H9 (cell line): Measurements from ENCODE around the gene CACNA2D4. TPM values are rescaled to one million over a fixed set of nuclear protein-coding genes. Genes with fewer than 3 reads are reported as not detected.

Experiments used
- DNase-seq: peaks from one replicate; pipeline ENCODE4 v3.0.0-alpha.2; 2017
- H2AFZ ChIP-seq: one replicate; pipeline ENCODE4 v1.6.1; 2013; ENCODE audit warnings: mild to moderate bottlenecking, low read length, control low read depth, moderate library complexity
- H2AK5ac ChIP-seq: 2 replicates; pipeline ENCODE4 v1.6.1; 2013; ENCODE audit warnings: low read length, control low read depth, mixed read lengths; ENCODE audit not compliant: insufficient read length
- H2BK120ac ChIP-seq: one replicate; pipeline ENCODE4 v1.6.1; 2013; ENCODE audit warnings: low read depth, mild to moderate bottlenecking, low read length, control low read depth, inconsistent platforms; ENCODE audit not compliant: poor library complexity, severe bottlenecking
- H2BK12ac ChIP-seq: 2 replicates; pipeline ENCODE4 v1.6.1; 2013; ENCODE audit warnings: low read length, control low read depth, mixed read lengths, low read depth; ENCODE audit not compliant: insufficient read length
- H2BK15ac ChIP-seq: 2 replicates; pipeline ENCODE4 v1.6.1; 2013; ENCODE audit warnings: low read depth, low read length, control low read depth
- H2BK20ac ChIP-seq: one replicate; pipeline ENCODE4 v1.6.1; 2013; ENCODE audit warnings: low read depth, mild to moderate bottlenecking, low read length, control low read depth, inconsistent platforms; ENCODE audit not compliant: poor library complexity, severe bottlenecking
- H2BK5ac ChIP-seq: 2 replicates; pipeline ENCODE4 v1.6.1; 2013; ENCODE audit warnings: low read length, control low read depth, mixed read lengths; ENCODE audit not compliant: insufficient read length
- H3K14ac ChIP-seq: 2 replicates; pipeline ENCODE4 v1.6.1; 2013; ENCODE audit warnings: low read length, control low read depth; ENCODE audit not compliant: insufficient read depth
- H3K18ac ChIP-seq: 2 replicates; pipeline ENCODE4 v1.6.1; 2013; ENCODE audit warnings: low read depth, mild to moderate bottlenecking, mixed read lengths, low read length, control low read depth; ENCODE audit not compliant: insufficient read length
- H3K23ac ChIP-seq: 2 replicates; pipeline ENCODE4 v1.6.1; 2013; ENCODE audit warnings: low read length, control low read depth, mixed read lengths, low read depth; ENCODE audit not compliant: insufficient read length
- H3K23me2 ChIP-seq: 2 replicates; pipeline ENCODE4 v1.6.1; 2013; ENCODE audit warnings: low read depth, mild to moderate bottlenecking, mixed read lengths, low read length, control low read depth; ENCODE audit not compliant: insufficient read length, poor library complexity, severe bottlenecking
- H3K27ac ChIP-seq: 2 replicates; pipeline ENCODE4 v1.5.1; 2013; ENCODE audit warnings: low read length, control low read depth, mixed read lengths, low read depth; ENCODE audit not compliant: insufficient read length
- H3K27me3 ChIP-seq: 2 replicates; pipeline ENCODE4 v1.6.1; 2013; ENCODE audit warnings: low read length, control low read depth, inconsistent platforms; ENCODE audit not compliant: insufficient read depth
- H3K4ac ChIP-seq: 2 replicates; pipeline ENCODE4 v1.6.1; 2013; ENCODE audit warnings: low read depth, mild to moderate bottlenecking, control low read depth, inconsistent platforms, low read length, moderate library complexity
- H3K4me1 ChIP-seq: 2 replicates; pipeline ENCODE4 v1.6.1; 2013; ENCODE audit warnings: low read length, control low read depth, inconsistent platforms; ENCODE audit not compliant: insufficient read depth
- H3K4me2 ChIP-seq: 2 replicates; pipeline ENCODE4 v1.6.1; 2013; ENCODE audit warnings: low read length, control low read depth, mixed read lengths; ENCODE audit not compliant: insufficient read length, insufficient read depth
- H3K56ac ChIP-seq: 2 replicates; pipeline ENCODE4 v1.6.1; 2013; ENCODE audit warnings: low read depth, mild to moderate bottlenecking, mixed read lengths, low read length, control low read depth; ENCODE audit not compliant: insufficient read length
- H3K79me1 ChIP-seq: 2 replicates; pipeline ENCODE4 v1.6.1; 2013; ENCODE audit warnings: low read depth, mild to moderate bottlenecking, moderate library complexity, low read length, control low read depth, inconsistent platforms; ENCODE audit not compliant: insufficient read depth, poor library complexity, severe bottlenecking
- H3K79me2 ChIP-seq: 2 replicates; pipeline ENCODE4 v1.6.1; 2013; ENCODE audit warnings: low read length, control low read depth, inconsistent platforms; ENCODE audit not compliant: insufficient read depth
- H3K9ac ChIP-seq: 2 replicates; pipeline ENCODE4 v1.6.1; 2013; ENCODE audit warnings: low read length, control low read depth, mixed read lengths; ENCODE audit not compliant: insufficient read length; ENCODE audit errors: extremely low read depth
- H3K9me3 ChIP-seq: one replicate; pipeline ENCODE4 v1.6.1; 2013; ENCODE audit warnings: low read depth, low read length, inconsistent platforms; ENCODE audit not compliant: control insufficient read depth
- H3T11ph ChIP-seq: one replicate; pipeline ENCODE4 v1.6.1; 2013; ENCODE audit warnings: mild to moderate bottlenecking, low read length, control low read depth, inconsistent platforms
- H4K20me1 ChIP-seq: one replicate; pipeline ENCODE4 v1.6.1; 2013; ENCODE audit not compliant: control insufficient read depth, insufficient read length, insufficient read depth
- H4K5ac ChIP-seq: 2 replicates; pipeline ENCODE4 v1.6.1; 2013; ENCODE audit warnings: low read depth, mild to moderate bottlenecking, mixed read lengths, low read length, control low read depth; ENCODE audit not compliant: insufficient read length
- H4K8ac ChIP-seq: replicated peaks from 2 replicates; pipeline ENCODE4 v1.6.1; 2013; ENCODE audit warnings: low read length, control low read depth, mixed read lengths, low read depth; ENCODE audit not compliant: insufficient read length
- H4K91ac ChIP-seq: 2 replicates; pipeline ENCODE4 v1.6.1; 2013; ENCODE audit warnings: low read depth, mild to moderate bottlenecking, moderate library complexity, mixed read lengths, low read length, control low read depth; ENCODE audit not compliant: insufficient read length
- H3K27ac Mint-ChIP-seq, 3 experiments: 2 replicates in 2 of 3; 3 replicates in 1 of 3; pipeline ENCODE4 v1.8.0; 2020 to 2021; ENCODE audit warnings: mixed read lengths in 3 of 3, mild to moderate bottlenecking in 1 of 3, moderate library complexity in 1 of 3
- H3K27me3 Mint-ChIP-seq: 2 replicates; pipeline ENCODE4 v1.8.0; 2021; ENCODE audit warnings: low read depth, mild to moderate bottlenecking, moderate library complexity, mixed read lengths
- H3K36me3 Mint-ChIP-seq, 3 experiments: 2 replicates in 2 of 3; 3 replicates in 1 of 3; pipeline ENCODE4 v1.8.0; 2020 to 2021; ENCODE audit warnings: low read depth in 3 of 3, mixed read lengths in 3 of 3; ENCODE audit not compliant: insufficient read depth in 1 of 3
- H3K4me1 Mint-ChIP-seq, 2 experiments: 2 replicates each; pipeline ENCODE4 v1.8.0; 2020; ENCODE audit warnings: mixed read lengths in 2 of 2
- H3K4me3 Mint-ChIP-seq, 2 experiments: 2 replicates in 1 of 2; 3 replicates in 1 of 2; pipeline ENCODE4 v1.8.0; 2020 to 2021; ENCODE audit warnings: mild to moderate bottlenecking in 2 of 2, mixed read lengths in 2 of 2, moderate library complexity in 1 of 2
- H3K9me3 Mint-ChIP-seq, 2 experiments: 2 replicates in 1 of 2; 3 replicates in 1 of 2; pipeline ENCODE4 v1.8.0; 2020; ENCODE audit warnings: mild to moderate bottlenecking in 2 of 2, mixed read lengths in 2 of 2, moderate library complexity in 1 of 2
- WGBS: extraction: QIAGEN DNeasy Blood & Tissue Kit; methylation state at CpG from one replicate; pipeline ENCODE4 v1.1.7; 2013; ENCODE audit warnings: missing lambda C conversion rate, low lambda C conversion rate, mixed read lengths; ENCODE audit not compliant: insufficient read length; ENCODE audit errors: extremely low coverage; 5-methylcytosine and 5-hydroxymethylcytosine counted together
- total RNA-seq: library from RNA; stranded (reverse); gene quantifications from 2 replicates; pipeline ENCODE4 v1.2.1, GENCODE V29; 2021
- TF ChIP-seq, protein P1 (sequence below): fragments of 200-600 bp; sonication (generic); conservative IDR thresholded peaks from 3 replicates; pipeline ENCODE4 v1.8.0; 2021; ENCODE audit warnings: antibody characterized with exemption, mild to moderate bottlenecking

The CACNA2D4 gene
- total RNA-seq, 1 experiment from 2014 or later, result 0.79 TPM

DNA sequence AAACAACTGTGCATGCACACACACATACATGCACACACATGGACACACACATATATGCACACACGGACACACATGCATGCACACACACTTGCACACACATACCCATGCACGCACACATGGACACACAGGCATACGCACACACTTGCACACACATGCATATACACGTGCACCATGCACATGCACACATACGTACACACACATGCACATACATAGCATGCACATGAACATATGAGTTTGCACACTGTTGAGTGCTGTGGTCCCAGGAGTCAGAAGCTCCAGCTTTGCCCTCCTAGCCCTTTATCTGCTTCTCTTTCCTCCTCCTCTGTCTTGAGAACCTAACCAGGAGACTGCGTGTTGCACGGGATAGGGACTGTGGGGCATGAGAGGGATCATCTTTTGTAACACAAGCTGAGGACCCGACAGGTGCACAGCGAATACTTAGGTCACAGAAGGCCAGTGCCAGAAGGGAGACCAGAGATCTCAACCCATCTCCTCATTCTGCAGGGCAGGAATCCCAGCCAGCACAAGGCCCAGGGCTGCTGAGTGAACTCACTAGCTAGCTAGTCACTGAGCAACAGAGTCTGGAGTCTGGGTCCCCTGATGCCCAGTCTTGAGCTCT, 101.6 kb downstream of the CACNA2D4 start:
- no peak overlapping the region for H2BK15ac ChIP-seq
- H3K27ac Mint-ChIP-seq, result no peak overlapping the region; a peak in 1 of 7 replicates
- peaks cover 4% of the 10 kb centered on the region in 2 experiments; a peak in 2 of 5 replicates for H3K9me3 Mint-ChIP-seq
- no peak overlapping the region for H3K18ac ChIP-seq
- no peak overlapping the region for H2BK5ac ChIP-seq
- H2BK20ac ChIP-seq, result no peak overlapping the region
- H2BK12ac ChIP-seq, result no peak overlapping the region
- no peak overlapping the region for H3K27ac ChIP-seq
- H2AK5ac ChIP-seq, result no peak overlapping the region
- no peaks in the 10 kb centered on the region for H3K4me1 ChIP-seq
- no peak overlapping the region for H3K23ac ChIP-seq
- no peak overlapping the region for H3K4me2 ChIP-seq
- no peaks in the 10 kb centered on the region for H3K79me2 ChIP-seq
- H3K27me3 Mint-ChIP-seq, result peaks cover 42% of the 10 kb centered on the region
- H3K9ac ChIP-seq, result no peak overlapping the region
- DNase-seq, result no peak
- no peak overlapping the region for H4K8ac ChIP-seq
- no peak overlapping the region for H3T11ph ChIP-seq
- peaks cover 17 to 29% of the 10 kb centered on the region in 2 experiments for H3K4me1 Mint-ChIP-seq
- no peaks in the 10 kb centered on the region for H3K9me3 ChIP-seq
- no peak overlapping the region for H3K4me3 Mint-ChIP-seq
- no peak overlapping the region for H2BK120ac ChIP-seq
- peaks cover 19% of the 10 kb centered on the region; the same call in 1 of the 2 replicates for H3K27me3 ChIP-seq
- no peak overlapping the region for H3K56ac ChIP-seq
- H3K79me1 ChIP-seq, result no peaks in the 10 kb centered on the region
- H4K20me1 ChIP-seq, result no peaks in the 10 kb centered on the region
- H4K5ac ChIP-seq, result no peak overlapping the region
- H4K91ac ChIP-seq, result no peak overlapping the region
- no peak overlapping the region; the same call in 1 of the 2 replicates for H3K14ac ChIP-seq
- peaks cover 0 to 5% (median 3%) of the 10 kb centered on the region in 3 experiments; a peak in 2 of 7 replicates for H3K36me3 Mint-ChIP-seq
- no peaks in the 10 kb centered on the region for H3K23me2 ChIP-seq
- TF ChIP-seq, protein P1, sequence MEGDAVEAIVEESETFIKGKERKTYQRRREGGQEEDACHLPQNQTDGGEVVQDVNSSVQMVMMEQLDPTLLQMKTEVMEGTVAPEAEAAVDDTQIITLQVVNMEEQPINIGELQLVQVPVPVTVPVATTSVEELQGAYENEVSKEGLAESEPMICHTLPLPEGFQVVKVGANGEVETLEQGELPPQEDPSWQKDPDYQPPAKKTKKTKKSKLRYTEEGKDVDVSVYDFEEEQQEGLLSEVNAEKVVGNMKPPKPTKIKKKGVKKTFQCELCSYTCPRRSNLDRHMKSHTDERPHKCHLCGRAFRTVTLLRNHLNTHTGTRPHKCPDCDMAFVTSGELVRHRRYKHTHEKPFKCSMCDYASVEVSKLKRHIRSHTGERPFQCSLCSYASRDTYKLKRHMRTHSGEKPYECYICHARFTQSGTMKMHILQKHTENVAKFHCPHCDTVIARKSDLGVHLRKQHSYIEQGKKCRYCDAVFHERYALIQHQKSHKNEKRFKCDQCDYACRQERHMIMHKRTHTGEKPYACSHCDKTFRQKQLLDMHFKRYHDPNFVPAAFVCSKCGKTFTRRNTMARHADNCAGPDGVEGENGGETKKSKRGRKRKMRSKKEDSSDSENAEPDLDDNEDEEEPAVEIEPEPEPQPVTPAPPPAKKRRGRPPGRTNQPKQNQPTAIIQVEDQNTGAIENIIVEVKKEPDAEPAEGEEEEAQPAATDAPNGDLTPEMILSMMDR, result no peak
- H3K4ac ChIP-seq, result no peak overlapping the region
- no CpG with 5 or more reads among the region's 9 CpGs for WGBS
- H2AFZ ChIP-seq, result no peak overlapping the region
